KBM-7 (cell line): ENCODE measurements around the gene DNAH7.
A peak's percentile ranks its signal among the peaks of the same experiment; 100 is the strongest.
"Not testable (repeated sequence)": the region's sequence is repeated elsewhere in the genome, so short reads cannot be mapped to it uniquely, and the experiment has no call there.

ENCODE experiments used
- DNase-seq: peaks from one replicate; pipeline ENCODE4 v3.0.0-alpha.2; 2015
- in situ Hi-C: fragments of 300-500 bp; cut with MboI; formaldehyde crosslinking; loops from 2 replicates; pipeline ENCODE4 v1.14.3; 2020; ENCODE audit warnings: low sequenced_read_pairs, low pct_unique_long_range_greater_than_20kb, mixed read lengths

The DNAH7 gene

DNA sequence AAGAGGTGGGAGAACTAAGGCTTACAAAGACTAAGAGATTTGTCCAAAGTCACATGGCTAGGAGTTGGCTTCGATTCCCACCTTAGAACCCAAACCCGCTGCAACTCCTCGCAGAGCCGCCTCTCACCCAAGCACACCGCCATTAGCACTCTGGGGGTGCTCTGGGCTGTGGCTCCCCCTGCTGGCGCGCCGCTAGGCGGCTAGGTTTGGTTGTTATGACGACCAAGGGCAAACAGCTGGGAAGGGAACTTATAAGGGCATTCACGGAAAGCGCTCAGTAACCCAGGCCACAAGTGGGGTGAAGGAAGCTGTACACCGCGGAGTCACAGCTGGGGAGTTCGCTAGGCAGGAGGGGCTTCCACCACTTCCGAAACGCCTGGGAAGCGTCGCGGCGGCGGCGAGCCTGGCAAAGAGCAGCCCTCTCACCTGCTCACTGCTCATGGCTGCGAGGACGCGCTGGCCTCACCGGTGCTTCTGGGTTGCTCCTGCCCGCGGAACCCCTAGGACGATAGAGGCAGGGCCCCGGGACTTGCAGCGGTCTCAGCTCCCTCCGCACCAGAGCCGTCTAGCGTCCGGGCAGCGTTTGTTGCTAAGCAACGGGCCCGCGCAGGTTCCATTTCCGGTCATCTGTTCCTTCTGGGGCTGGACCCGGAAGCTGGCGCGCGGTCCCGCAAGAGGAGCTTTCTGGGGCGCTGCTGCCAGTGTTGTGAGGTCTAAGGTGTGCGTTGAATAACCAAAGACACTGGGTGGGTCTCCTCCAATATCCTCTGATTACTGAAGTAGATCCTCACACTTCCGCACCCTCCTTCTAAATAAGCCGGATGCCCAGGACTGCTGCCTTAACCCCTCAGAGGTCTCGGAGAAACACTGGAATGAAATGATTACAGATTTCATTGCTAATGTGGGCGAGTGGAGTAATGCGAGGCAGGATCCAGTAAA lies at the start of gene DNAH7:
Gene DNAH7, minus strand, starts transcription at position 567 of the 939 bp plus-strand sequence. Its CDS starts 126 bp downstream, at position 441.
- in situ Hi-C loops, result loop anchor here (25.0 kb wide), 1 partner anchor 756 kb away; no protein-coding TSS in a partner anchor

GRCh38 chr2:196117214-196117705 lies 48.6 kb upstream of the DNAH7 start:
- in situ Hi-C loops, result loop anchor here (25.0 kb wide), 2 partner anchors 345 to 645 kb away; no protein-coding TSS in a partner anchor
- no peak for DNase-seq

More for the DNA sequence above, at the start of gene DNAH7:
- DNase-seq, result peak; percentile 97

GRCh38 chr2:196113061-196113974 lies 44.7 kb upstream of the DNAH7 start:
- peak; percentile 32 for DNase-seq
- in situ Hi-C loops, result loop anchor here (25.0 kb wide), 2 partner anchors 349 to 649 kb away; no protein-coding TSS in a partner anchor

DNA sequence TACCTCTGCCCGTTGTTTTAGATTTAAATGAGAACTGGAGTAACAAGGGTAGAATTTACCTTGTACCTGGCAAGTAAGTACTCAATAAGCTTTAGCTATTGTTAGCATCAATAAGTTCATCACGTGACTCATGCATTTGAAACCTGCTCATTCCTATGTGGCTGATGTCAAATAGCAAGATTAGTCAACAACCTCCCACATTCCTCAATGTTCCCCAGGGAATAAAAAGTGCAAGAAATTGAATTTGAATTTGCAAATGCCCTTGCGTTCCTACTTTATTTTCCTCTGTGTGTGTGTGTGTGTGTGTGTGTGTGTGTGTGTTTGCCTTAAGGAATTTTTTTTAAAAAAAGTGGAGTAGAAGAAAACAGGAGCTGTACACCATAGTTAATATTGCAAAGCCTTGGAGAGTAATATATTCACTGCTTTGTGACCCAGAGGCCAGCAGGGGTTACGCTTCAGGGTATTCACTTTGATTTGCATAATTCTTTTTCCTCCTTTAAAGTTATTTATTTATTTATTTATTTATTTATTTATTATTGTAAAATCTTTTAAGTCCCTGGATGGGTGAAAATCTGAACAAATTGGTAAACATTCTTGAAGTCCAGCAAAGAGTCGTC lies 43.9 kb upstream of the DNAH7 start:
- in situ Hi-C loops, result loop anchor here (25.0 kb wide), 2 partner anchors 350 to 650 kb away; no protein-coding TSS in a partner anchor
- no peak for DNase-seq

DNA sequence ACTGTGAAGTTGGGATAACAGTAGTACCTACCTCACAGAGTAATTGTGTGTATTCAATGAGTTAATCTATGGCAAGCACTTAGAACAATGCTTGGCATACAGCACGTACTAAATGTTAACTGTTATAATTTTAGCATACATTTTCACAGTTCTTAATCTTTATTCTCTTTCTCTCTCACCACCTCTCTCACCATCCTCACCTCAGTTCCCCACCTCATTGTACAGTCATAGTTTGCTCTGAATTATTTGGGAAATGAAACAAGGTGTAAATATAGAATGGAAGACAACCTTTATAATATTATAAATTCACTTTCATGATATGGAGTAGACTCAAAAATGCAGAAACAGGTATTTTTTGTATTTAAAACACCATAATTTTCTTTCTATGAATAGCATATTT lies 40.0 kb upstream of the DNAH7 start:
- no peak for DNase-seq
- in situ Hi-C loops, result loop anchor here (25.0 kb wide), 2 partner anchors 354 to 654 kb away; no protein-coding TSS in a partner anchor

DNA sequence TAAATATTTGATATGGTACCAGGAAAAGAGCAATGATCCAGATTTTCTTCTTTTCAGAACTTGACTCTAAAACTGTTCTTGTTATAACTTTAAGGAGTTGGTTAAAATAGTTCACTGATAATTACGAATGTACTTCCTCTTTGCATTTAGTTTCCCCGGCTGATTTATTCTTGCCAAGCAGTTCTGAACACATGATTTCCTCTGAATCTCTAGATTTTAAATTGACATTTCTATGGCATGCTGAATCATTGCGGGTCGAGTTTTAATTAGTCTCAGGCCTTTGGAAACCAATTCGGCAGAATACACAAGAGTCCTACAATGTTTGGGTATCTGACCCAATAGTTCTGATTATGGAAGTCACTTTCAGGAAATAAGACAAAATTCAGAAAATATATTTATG lies 37.3 kb upstream of the DNAH7 start:
- in situ Hi-C loops, result loop anchor here (25.0 kb wide), 2 partner anchors 356 to 656 kb away; no protein-coding TSS in a partner anchor
- DNase-seq, result peak; percentile 58

DNA sequence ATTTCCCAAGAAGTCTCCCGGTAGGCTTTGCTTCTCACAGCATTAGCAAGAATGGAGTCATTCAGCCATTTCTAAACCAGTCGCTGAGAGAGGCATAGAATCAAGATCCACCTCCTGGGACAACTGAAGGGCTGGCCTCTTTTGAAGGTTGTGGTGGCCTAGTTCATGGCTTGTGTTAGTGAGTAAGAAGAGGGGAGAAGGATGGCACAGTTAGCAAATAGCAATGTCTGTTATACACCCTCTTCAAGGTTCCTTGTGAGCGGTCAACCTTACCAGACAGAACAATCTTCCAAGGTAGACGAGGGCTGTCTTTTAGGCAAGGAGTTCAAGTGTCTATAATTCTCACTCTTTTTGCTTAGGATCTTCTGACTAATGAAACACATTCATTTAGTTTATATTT lies 35.4 kb upstream of the DNAH7 start:
- DNase-seq, result no peak
- in situ Hi-C loops, result loop anchor here (25.0 kb wide), 2 partner anchors 358 to 658 kb away; no protein-coding TSS in a partner anchor

DNA sequence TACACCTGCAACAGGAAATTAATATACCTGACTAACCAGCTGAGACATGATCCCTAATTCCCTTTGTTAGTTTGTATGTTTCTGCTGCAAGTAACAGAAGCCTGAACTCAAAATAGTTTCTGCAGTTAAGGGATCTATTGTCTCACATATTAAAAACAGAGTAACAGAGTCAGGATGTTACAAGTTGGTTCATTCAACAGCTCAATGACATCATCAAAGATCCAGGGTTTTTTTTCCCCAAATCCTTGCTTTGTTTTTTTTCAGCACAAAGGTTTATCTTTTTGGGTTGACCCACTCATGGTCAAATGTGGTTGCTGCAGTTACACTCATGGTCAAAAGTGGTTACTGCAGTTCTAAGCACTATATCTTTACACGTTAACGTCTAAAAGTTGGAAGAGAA lies 35.0 kb upstream of the DNAH7 start:
- no peak for DNase-seq
- in situ Hi-C loops, result loop anchor here (25.0 kb wide), 2 partner anchors 359 to 659 kb away; no protein-coding TSS in a partner anchor

- DNase-seq, result no peak
- in situ Hi-C loops, result loop anchor here (25.0 kb wide), 2 partner anchors 361 to 661 kb away; no protein-coding TSS in a partner anchor
Measured at GRCh38 chr2:196101325-196101991, 32.8 kb upstream of the DNAH7 start.

DNA sequence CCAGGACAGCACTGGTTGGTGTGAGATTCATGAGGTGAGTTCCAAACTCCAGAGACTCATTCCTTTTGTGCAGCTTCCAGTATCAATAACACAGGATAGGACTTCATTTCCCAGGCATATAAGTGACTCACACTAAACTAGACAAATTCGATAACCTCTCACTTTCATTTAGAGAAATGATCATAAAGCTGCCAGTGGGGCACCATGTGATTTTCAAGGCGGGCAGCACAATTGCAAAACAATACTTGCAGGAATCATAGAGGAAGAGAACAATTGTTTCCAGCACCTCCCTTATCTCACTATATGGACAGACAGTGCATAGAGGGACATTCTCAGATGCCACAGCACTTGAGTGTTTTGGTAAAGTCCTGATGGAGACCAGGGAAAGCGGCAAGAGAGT lies 31.3 kb upstream of the DNAH7 start:
- no peak for DNase-seq
- in situ Hi-C loops, result loop anchor here (25.0 kb wide), 2 partner anchors 362 to 662 kb away; no protein-coding TSS in a partner anchor

DNA sequence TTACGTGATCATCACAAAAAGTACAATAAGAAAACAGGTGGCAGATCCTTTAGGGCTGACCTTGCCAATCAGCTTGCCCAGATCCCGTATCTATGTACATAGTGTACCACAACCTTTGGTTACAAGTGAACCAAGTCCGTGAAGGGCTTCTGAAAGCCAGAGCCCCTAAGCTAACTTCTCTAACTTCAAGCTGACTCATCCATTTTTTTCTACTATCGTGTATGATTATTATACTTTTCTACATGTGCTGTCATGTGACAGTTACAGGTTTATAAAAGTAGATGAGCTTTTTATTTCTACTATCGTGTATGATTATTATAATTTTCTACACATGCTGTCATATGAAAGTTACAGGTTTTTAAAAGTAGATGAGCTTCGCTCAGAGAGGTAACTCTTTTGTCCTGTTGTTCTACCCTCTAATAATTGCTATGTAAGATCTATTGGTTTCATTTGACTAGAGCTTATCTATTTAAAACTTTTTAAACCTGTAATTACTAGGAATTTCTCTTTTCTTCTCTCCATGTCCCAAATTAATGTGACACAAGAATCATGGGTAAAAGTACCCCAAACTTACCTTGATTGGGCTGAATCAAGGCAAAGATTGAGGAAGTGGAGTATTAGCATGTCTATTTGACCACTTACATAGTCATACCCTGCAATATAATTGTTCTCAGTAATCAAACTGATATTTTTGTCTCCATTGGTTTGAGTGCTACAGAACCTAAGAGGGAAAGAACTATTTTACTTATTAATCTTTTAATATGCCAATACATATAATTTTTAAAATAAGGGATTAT lies 29.4 kb upstream of the DNAH7 start:
- in situ Hi-C loops, result no loop called here
- no peak for DNase-seq

DNA sequence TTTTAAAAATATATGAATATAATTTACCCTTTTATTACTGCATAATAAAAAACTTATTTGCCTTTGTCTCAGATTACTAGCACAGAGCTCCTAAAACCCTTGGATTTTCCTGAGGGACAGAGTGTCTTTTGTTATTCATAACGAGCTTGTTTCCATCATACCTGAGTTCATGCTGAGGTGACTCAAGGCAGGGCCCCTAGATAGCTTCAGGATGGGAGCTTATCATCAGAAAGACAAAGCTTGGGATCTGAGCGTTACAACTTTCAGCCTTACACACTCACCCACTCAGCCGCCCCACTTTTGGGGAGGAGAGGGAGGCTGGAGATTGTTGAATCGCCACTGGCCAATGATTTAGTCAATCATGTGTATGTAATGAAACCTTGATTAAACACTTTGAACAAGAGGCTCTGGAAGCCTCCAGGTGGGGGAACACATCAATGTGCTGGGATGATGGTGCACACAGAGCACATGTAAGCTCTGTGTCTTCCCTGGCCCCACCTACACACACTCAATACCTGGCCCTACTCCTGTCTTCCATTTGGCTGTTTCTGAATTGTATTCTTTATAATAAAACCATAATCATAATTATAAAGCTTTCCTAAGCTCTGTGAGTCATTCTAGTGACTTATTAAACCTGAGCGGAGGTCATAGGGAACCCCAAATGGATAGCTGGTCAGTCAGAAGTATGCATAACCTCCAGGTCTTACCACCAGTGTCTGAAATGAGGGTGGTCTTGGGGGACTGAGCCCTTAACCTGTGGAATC lies 28.5 kb upstream of the DNAH7 start:
- in situ Hi-C loops, result no loop called here
- DNase-seq, result no peak

DNA sequence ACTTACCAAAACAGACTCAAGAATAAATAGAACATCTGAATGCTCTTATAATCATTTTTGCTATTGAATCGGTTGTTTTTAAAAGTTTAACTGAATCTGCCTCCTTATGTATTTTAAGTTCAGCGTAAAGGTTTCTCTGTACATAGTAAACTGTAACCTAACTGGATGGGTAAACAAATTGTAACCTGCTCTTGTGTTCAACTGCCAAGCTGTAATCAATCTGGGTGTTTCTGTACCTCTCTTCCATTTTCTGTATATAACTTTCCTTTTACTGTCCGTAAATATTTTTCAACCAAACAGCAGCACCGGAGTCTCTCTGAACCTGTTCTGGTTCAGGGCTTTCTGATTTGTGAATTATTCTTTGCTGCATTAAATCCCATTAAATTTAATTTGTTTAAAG lies 27.6 kb upstream of the DNAH7 start:
- in situ Hi-C loops, result no loop called here
- DNase-seq, result no peak

GRCh38 chr2:196089448-196089847 lies 20.8 kb upstream of the DNAH7 start:
- in situ Hi-C loops, DNase-seq: not testable (repeated sequence)

GRCh38 chr2:196088203-196088602 lies 19.6 kb upstream of the DNAH7 start:
- peak; percentile 26 for DNase-seq
- in situ Hi-C loops, result no loop called here

- no peak for DNase-seq
- in situ Hi-C loops, result no loop called here
Measured at GRCh38 chr2:196086517-196087368, 18.1 kb upstream of the DNAH7 start.
